ENCODE measurements around the gene ENG.

- TF ChIP-seq CTCF (IDR thresholded peaks at IDR 0.05) (peak; percentile 91), REST (IDR thresholded peaks at IDR 0.05; ENCODE audit: insufficient read depth in 1 of 2, low read depth in 2 of 2, low read length in 1 of 2) (no peak), POLR2AphosphoS5 (IDR thresholded peaks at IDR 0.05; ENCODE audit: low read depth, low read length) (no peak), SIN3A (IDR thresholded peaks at IDR 0.05; ENCODE audit: borderline replicate concordance, insufficient read depth, low read depth, low read length) (peak; percentile 34; the same call in 1 of the 2 replicates)
Measured at GRCh38 chr9:127785023-127785932, 69.2 kb downstream of the ENG start.
